ENCODE results near the gene MEGF11.
"Not testable (repeated sequence)": the region's sequence is repeated elsewhere in the genome, so short reads cannot be mapped to it uniquely, and the experiment has no call there.

GRCh38 chr15:66245832-66246231 is 7.7 kb downstream of the MEGF11 start:
- not testable (repeated sequence) for TF ChIP-seq TAF1, POLR2A, POLR2AphosphoS5, POU2F2 (IDR thresholded peaks at IDR 0.05; ENCODE audit: low read depth, low read length)

All from GM12891 (cell line).